Prostate gland (tissue), 2 donors: ENCODE results near the gene RAB3IL1.

Experiments used
- CTCF ChIP-seq, 4 experiments: fragments of 200-600 bp in 2 of 4; fragments of 450-650 bp in 2 of 4; sonication (generic) in 2 of 4; IDR thresholded peaks; 1 replicate in 3 of 4; 2 replicates in 1 of 4; pipeline ENCODE4 v1.5.1; 2016 to 2019; ENCODE audit warnings: antibody characterized with exemption in 4 of 4, mild to moderate bottlenecking in 2 of 4, moderate library complexity in 2 of 4
- POLR2A ChIP-seq: fragments of 450-650 bp; IDR thresholded peaks from one replicate; pipeline ENCODE4 v1.6.1; 2016; ENCODE audit warnings: antibody characterized with exemption, mild to moderate bottlenecking
- POLR2AphosphoS5 ChIP-seq: sonication (generic); formaldehyde crosslinking; IDR thresholded peaks from one replicate; pipeline ENCODE4 v1.6.1; 2017; ENCODE audit warnings: antibody characterized with exemption

DNA sequence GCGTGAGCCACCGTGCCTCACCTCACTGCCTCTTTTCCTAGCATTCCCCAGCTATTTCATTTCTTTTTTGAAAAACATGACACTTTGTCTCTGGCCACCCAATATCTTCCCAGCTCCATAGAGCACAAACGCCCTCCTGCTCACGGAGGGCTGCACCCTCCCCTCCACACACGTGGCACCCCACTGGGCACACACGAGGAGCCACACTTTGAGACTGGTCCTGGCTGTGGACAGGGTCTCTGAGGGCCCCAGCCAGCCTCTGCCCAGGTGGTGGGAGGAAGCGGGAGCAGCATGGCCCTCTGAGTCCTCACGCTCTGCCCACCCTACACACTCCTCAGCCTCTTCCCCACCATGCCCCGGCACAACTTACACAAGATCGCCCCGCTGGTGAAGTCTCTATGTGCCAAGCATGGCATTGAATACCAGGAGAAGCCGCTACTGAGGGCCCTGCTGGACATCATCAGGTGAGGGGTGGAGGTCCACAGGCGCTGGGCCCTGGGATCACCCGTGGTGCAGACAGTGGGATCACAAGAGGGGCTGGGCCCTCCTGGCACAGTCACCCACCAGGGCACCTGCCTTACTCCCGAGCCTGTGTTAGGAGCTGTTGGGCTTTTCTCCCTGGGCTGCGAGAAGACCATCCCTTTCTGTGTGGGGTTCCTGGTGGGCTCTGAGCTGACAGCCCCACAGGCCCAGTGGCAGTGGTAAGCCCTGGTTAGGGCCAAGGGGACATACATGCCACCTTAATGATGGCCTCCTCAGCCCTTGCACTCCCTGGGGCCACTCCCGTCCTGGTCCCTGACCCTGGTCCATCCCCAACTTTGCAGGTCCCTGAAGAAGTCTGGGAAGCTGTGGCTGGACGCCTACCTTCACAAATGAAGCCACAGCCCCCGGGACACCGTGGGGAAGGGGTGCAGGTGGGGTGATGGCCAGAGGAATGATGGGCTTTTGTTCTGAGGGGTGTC is 52.3 kb downstream of the RAB3IL1 start:
- TF ChIP-seq CTCF (IDR thresholded peaks at IDR 0.05): no peak
- no peak for TF ChIP-seq POLR2AphosphoS5
- no peak for TF ChIP-seq POLR2A
